IMR-90 (cell line): ENCODE measurements around the gene ROBO1. TPM values are rescaled to one million over a fixed set of nuclear protein-coding genes. Genes with fewer than 3 reads are reported as not detected.
A peak's percentile ranks its signal among the peaks of the same experiment; 100 is the strongest.

ENCODE experiments used
- ATAC-seq: fragments of 200-7000 bp; cut with Tn5 transposase; 2 replicates; pipeline ENCODE4 v1.9.1; 2020; ENCODE audit warnings: low read depth, mild to moderate bottlenecking, moderate library complexity
- BruUV-seq: library from RNA; stranded (reverse); fragments of 400-500 nt; replicated peaks from 2 replicates; lab custom pipeline; 2021; lab: Mats Ljungman, UMichigan
- CTCF ChIA-PET: fragments of 300-600 bp; formaldehyde crosslinking; extraction: SDS; loops from one replicate; lab custom pipeline; 2021; ENCODE audit warnings: antibody characterized with exemption; lab: Yijun Ruan, JAX
- POLR2A ChIA-PET: fragments of 300-600 bp; sonication (Branson Sonifier 250); formaldehyde crosslinking; loops from one replicate; lab custom pipeline; 2022; ENCODE audit warnings: antibody characterized with exemption; ENCODE audit not compliant: unreplicated experiment; lab: Charles Lee
- DNase-seq: peaks from one replicate; pipeline ENCODE4 v3.0.0; 2013
- H2AFZ ChIP-seq: replicated peaks from 2 replicates; pipeline ENCODE3; 2013; ENCODE audit warnings: low read length, mild to moderate bottlenecking; ENCODE audit not compliant: poor library complexity
- H2AK5ac ChIP-seq: 2 replicates; pipeline ENCODE4 v1.6.1; 2013; ENCODE audit warnings: low read depth, low read length, inconsistent platforms
- H2AK9ac ChIP-seq: replicated peaks from 2 replicates; pipeline ENCODE3; 2013; ENCODE audit warnings: mild to moderate bottlenecking, low read depth, low read length, moderate library complexity; ENCODE audit not compliant: poor library complexity
- H2BK120ac ChIP-seq: 2 replicates; pipeline ENCODE4 v1.6.1; 2013; ENCODE audit warnings: low read depth, low read length, inconsistent platforms
- H2BK15ac ChIP-seq: 3 replicates; pipeline ENCODE4 v1.6.1; 2013; ENCODE audit warnings: low read depth, low read length, inconsistent platforms
- H2BK20ac ChIP-seq: 2 replicates; pipeline ENCODE4 v1.6.1; 2013; ENCODE audit warnings: low read depth, mild to moderate bottlenecking, inconsistent platforms, low read length, moderate library complexity
- H2BK5ac ChIP-seq: 2 replicates; pipeline ENCODE4 v1.6.1; 2013; ENCODE audit warnings: mild to moderate bottlenecking, low read depth, low read length, inconsistent platforms; ENCODE audit not compliant: poor library complexity, severe bottlenecking
- H3K14ac ChIP-seq: replicated peaks from 2 replicates; pipeline ENCODE4 v1.6.1; 2013; ENCODE audit warnings: low read depth, low read length, inconsistent platforms
- H3K18ac ChIP-seq: 2 replicates; pipeline ENCODE4 v1.6.1; 2013; ENCODE audit warnings: low read depth, low read length, control low read depth
- H3K23ac ChIP-seq: 2 replicates; pipeline ENCODE4 v1.6.1; 2013; ENCODE audit warnings: low read depth, low read length, inconsistent platforms
- H3K27ac ChIP-seq: 2 replicates; pipeline ENCODE4 v1.5.1; 2013; ENCODE audit warnings: mild to moderate bottlenecking, control low read depth, low read length; ENCODE audit not compliant: insufficient read depth
- H3K27me3 ChIP-seq: 2 replicates; pipeline ENCODE4 v1.6.1; 2013; ENCODE audit warnings: low read length; ENCODE audit not compliant: control insufficient read depth, insufficient read depth
- H3K36me3 ChIP-seq: 2 replicates; pipeline ENCODE4 v1.6.1; 2013; ENCODE audit warnings: low read length, mixed read lengths; ENCODE audit not compliant: control insufficient read depth, insufficient read depth
- H3K4ac ChIP-seq: 2 replicates; pipeline ENCODE4 v1.6.1; 2013; ENCODE audit warnings: low read depth, low read length, inconsistent platforms
- H3K4me1 ChIP-seq: 2 replicates; pipeline ENCODE4 v1.6.1; 2013; ENCODE audit warnings: low read length, mixed read lengths; ENCODE audit not compliant: control insufficient read depth, insufficient read depth
- H3K4me2 ChIP-seq: 2 replicates; pipeline ENCODE4 v1.6.1; 2013; ENCODE audit warnings: low read depth, mild to moderate bottlenecking, control low read depth, low read length, moderate library complexity
- H3K4me3 ChIP-seq: 2 replicates; pipeline ENCODE4 v1.5.1; 2013; ENCODE audit warnings: low read depth, mild to moderate bottlenecking, control low read depth, low read length, moderate library complexity; ENCODE audit not compliant: insufficient read depth
- H3K56ac ChIP-seq: 2 replicates; pipeline ENCODE4 v1.6.1; 2013; ENCODE audit warnings: low read length, inconsistent platforms; ENCODE audit not compliant: insufficient read depth; ENCODE audit errors: extremely low read depth
- H3K79me1 ChIP-seq, 2 experiments: 2 replicates each; pipeline ENCODE4 v1.6.1; 2013; ENCODE audit warnings: low read length in 2 of 2, inconsistent platforms in 1 of 2, low read depth in 1 of 2
- H3K9ac ChIP-seq: 2 replicates; pipeline ENCODE4 v1.6.1; 2013; ENCODE audit warnings: low read depth, low read length, control low read depth
- H3K9me1 ChIP-seq: 2 replicates; pipeline ENCODE4 v1.6.1; 2013; ENCODE audit warnings: low read length, inconsistent platforms; ENCODE audit not compliant: insufficient read depth
- H3K9me3 ChIP-seq: 2 replicates; pipeline ENCODE4 v1.6.1; 2013; ENCODE audit warnings: low read length; ENCODE audit not compliant: control insufficient read depth, insufficient read depth
- H4K20me1 ChIP-seq: 2 replicates; pipeline ENCODE4 v1.6.1; 2013; ENCODE audit warnings: low read length, inconsistent platforms; ENCODE audit not compliant: insufficient read depth
- H4K5ac ChIP-seq: 2 replicates; pipeline ENCODE4 v1.6.1; 2013; ENCODE audit warnings: mild to moderate bottlenecking, low read depth, low read length, control low read depth
- H4K8ac ChIP-seq, 2 experiments: 2 replicates each; pipeline ENCODE4 v1.6.1; 2013; ENCODE audit warnings: low read depth in 2 of 2, low read length in 2 of 2, control low read depth in 1 of 2, inconsistent platforms in 1 of 2
- H4K91ac ChIP-seq: 2 replicates; pipeline ENCODE4 v1.6.1; 2013; ENCODE audit warnings: low read depth, low read length, inconsistent platforms; ENCODE audit not compliant: insufficient read depth
- BHLHE40 ChIP-seq: fragments of 150-350 bp; IDR thresholded peaks from 2 replicates; pipeline ENCODE4 v1.6.1; 2016; ENCODE audit warnings: mild to moderate bottlenecking, low read depth, low read length
- CHD1 ChIP-seq: IDR thresholded peaks from 2 replicates; pipeline ENCODE4 v1.6.1; 2012; ENCODE audit warnings: low read depth, low read length, improper control_type of control experiment
- MXI1 ChIP-seq: IDR thresholded peaks from 2 replicates; pipeline ENCODE4 v1.6.1; 2012; ENCODE audit warnings: low read depth, mild to moderate bottlenecking, low read length, moderate library complexity, borderline replicate concordance
- NFE2L2 ChIP-seq: fragments of 150-350 bp; IDR thresholded peaks from 2 replicates; pipeline ENCODE4 v1.6.1; 2016; ENCODE audit warnings: low read depth, mild to moderate bottlenecking, low read length
- RAD21 ChIP-seq: IDR thresholded peaks from 2 replicates; pipeline ENCODE4 v1.6.1; 2012; ENCODE audit warnings: low read length, improper control_type of control experiment
- RFX5 ChIP-seq: IDR thresholded peaks from 2 replicates; pipeline ENCODE4 v1.8.0; 2012; ENCODE audit warnings: low read depth, mild to moderate bottlenecking, low read length, moderate library complexity
- USF2 ChIP-seq: fragments of 150-350 bp; IDR thresholded peaks from 2 replicates; pipeline ENCODE4 v1.6.1; 2017; ENCODE audit warnings: mild to moderate bottlenecking, antibody characterized with exemption, low read length, low read depth
- WGBS, 2 experiments: methylation state at CpG; one replicate each; pipeline versions ENCODE4 v1.1.5 to v1.1.7; 2013; ENCODE audit warnings: missing lambda C conversion rate in 2 of 2; ENCODE audit not compliant: insufficient read length in 1 of 2; ENCODE audit errors: extremely low coverage in 2 of 2; 5-methylcytosine and 5-hydroxymethylcytosine counted together
- dilution Hi-C: fragments of 300-500 bp; cut with HindIII; formaldehyde crosslinking; loops from one replicate; pipeline ENCODE4 v1.14.3; 2018; ENCODE audit warnings: low sequenced_read_pairs; ENCODE audit not compliant: unreplicated experiment
- in situ Hi-C: fragments of 300-500 bp; cut with MboI; formaldehyde crosslinking; loops from 3 replicates; pipeline ENCODE4 v1.14.3; 2019; ENCODE audit warnings: low sequenced_read_pairs, inconsistent platforms, mixed read lengths
- intact Hi-C: fragments of 100-400 bp; cut with micrococcal nuclease; formaldehyde crosslinking; loops from 2 replicates; pipeline ENCODE4 v1.10.0; 2022
- polyA plus RNA-seq, 3 experiments: library from polyadenylated mRNA; depleted of rRNA; stranded (reverse); fragments of >200 nt; gene quantifications; 2 replicates each; pipeline ENCODE4 v1.2.3, GENCODE V29; 2012; ENCODE audit warnings: low replicate concordance in 1 of 3
- total RNA-seq: library from RNA; depleted of rRNA; stranded (reverse); fragments of >200 nt; gene quantifications from 2 replicates; pipeline ENCODE4 v1.2.3, GENCODE V29; 2012

The ROBO1 gene
- total and polyA plus RNA-seq, 2 of the 4 experiments (the other 2 are of a cell fraction), result 24.1 to 53.9 TPM

- Histone ChIP-seq H2AK9ac (no peak overlapping the region), H3K4me1 (peaks cover 2% of the 10 kb centered on the region), H2BK15ac (no peak overlapping the region), H3K9ac (no peak overlapping the region), H4K5ac (no peak overlapping the region), H2AK5ac (no peak overlapping the region), H4K8ac (no peak overlapping the region), H3K18ac (no peak overlapping the region), H3K27ac (no peak overlapping the region), H3K4me2 (no peak overlapping the region), H3K56ac (no peak overlapping the region), H2BK20ac (no peak overlapping the region), H3K23ac (no peak overlapping the region), H3K4me3 (no peak overlapping the region), H3K79me1 (no peaks in the 10 kb centered on the region), H2BK120ac (no peak overlapping the region), H2BK5ac (no peak overlapping the region), H3K9me1 (no peaks in the 10 kb centered on the region), H3K36me3 (no peaks in the 10 kb centered on the region), H4K91ac (no peak overlapping the region), H2AFZ (no peak overlapping the region), H4K20me1 (no peaks in the 10 kb centered on the region), H3K14ac (no peak overlapping the region), H3K27me3 (no peaks in the 10 kb centered on the region), H3K4ac (no peak overlapping the region), H3K9me3 (no peaks in the 10 kb centered on the region)
- ChIA-PET CTCF (no interaction called here), POLR2A (no interaction called here)
- DNase-seq (peak; percentile 56), ATAC-seq (no peak)
- TF ChIP-seq CHD1 (no peak), RFX5 (no peak), MXI1 (no peak), USF2 (peak; percentile 17; the same call in 1 of the 2 replicates), BHLHE40 (no peak), NFE2L2 (no peak), RAD21 (no peak)
- no TSS peak for BruUV-seq
- no CpG with 5 or more reads among the region's 5 CpGs for WGBS, 2 experiments
- dilution Hi-C loops (no loop called here), in situ Hi-C loops (no loop called here), intact Hi-C loops (no loop called here)
These were observed 1039.2 kb downstream of the ROBO1 start for GRCh38 chr3:78728406-78729145.
